Pancreas (tissue), 10 donors: ENCODE results near the gene DNER. TPM values are rescaled to one million over a fixed set of nuclear protein-coding genes. Genes with fewer than 3 reads are reported as not detected.
"Not testable (repeated sequence)": the region's sequence is repeated elsewhere in the genome, so short reads cannot be mapped to it uniquely, and the experiment has no call there.

Experiments used
- ATAC-seq, 4 donors: fragments of 200-7000 bp; cut with Tn5 transposase; one replicate each; pipeline versions ENCODE4 v1.8.0 to v1.9.1; 2020; ENCODE audit warnings: mild to moderate bottlenecking in 4 of 4, moderate library complexity in 4 of 4
- DNase-seq, 6 donors: peaks; one replicate each; pipeline ENCODE4 v3.0.0-alpha.2; 2020
- FAIRE-seq: peaks from 2 replicates; lab custom pipeline; 2012; peaks lifted over from hg19 to GRCh38; lab: Jason Lieb, UNC
- H3K27ac ChIP-seq, 4 donors: fragments of 200-600 bp; sonication (generic); 1 replicate in 3 of 4; 2 replicates in 1 of 4; pipeline versions ENCODE4 v1.5.0 to v1.8.0; 2020
- H3K27me3 ChIP-seq, 4 donors: fragments of 200-600 bp; one replicate each; pipeline ENCODE4 v1.8.0; 2021
- H3K36me3 ChIP-seq, 3 donors: fragments of 200-600 bp; sonication (generic) in 1 of 3; one replicate each; pipeline versions ENCODE4 v1.5.0 to v1.8.0; 2020 to 2021
- H3K4me1 ChIP-seq, 3 donors: fragments of 200-600 bp; one replicate each; pipeline ENCODE4 v1.8.0; 2021
- H3K4me3 ChIP-seq, 4 donors: fragments of 200-600 bp; sonication (generic) in 2 of 4; one replicate each; pipeline versions ENCODE4 v1.5.0 to v1.8.0; 2020 to 2021
- H3K9me3 ChIP-seq, 4 donors: fragments of 200-600 bp; one replicate each; pipeline ENCODE4 v1.8.0; 2021
- CTCF ChIP-seq, 4 donors: fragments of 200-600 bp; sonication (generic) in 3 of 4; IDR thresholded peaks; one replicate each; pipeline versions ENCODE4 v1.5.0 to v1.8.0; 2021; ENCODE audit warnings: antibody characterized with exemption in 4 of 4
- WGBS, 2 donors: extraction: QIAGEN DNeasy Blood & Tissue Kit; methylation state at CpG; one replicate each; pipeline ENCODE4 v1.1.7; 2013; 5-methylcytosine and 5-hydroxymethylcytosine counted together
- intact Hi-C, 3 donors: fragments of 100-400 bp; cut with DNase I; formaldehyde crosslinking; loops; one replicate each; pipeline versions ENCODE4 v1.11.1 to v1.14.2; 2022
- polyA plus RNA-seq, 2 donors: library from polyadenylated mRNA; stranded (reverse); fragments of 200-250 nt; gene quantifications; one replicate each; pipeline ENCODE4 v1.2.3, GENCODE V29; 2013
- total RNA-seq, 6 donors: library from RNA; stranded (reverse); fragmentation: NEBNext Ultra II Directional in 4 of 6; extraction: Animal tissue kit (Norgen Biotek cat#: 25700) in 4 of 6; gene quantifications; one replicate each; pipeline versions ENCODE4 v1.2.1 to v1.2.4, GENCODE V29; 2021 to 2023
- donor health status: healthy with polysubstance abuse.
- donor health status: DM: no; HTN: no; CAD: no; lungs with moderate emphysema.
- donor health status: DM: no; HTN: no; CAD: no.
- donor health status: control.
- donor health status: control.
- donor health status: Bipolar disorder and iron deficiency.
- donor health status: DM: yes; HTN: yes; CAD: no.
- donor health status: DM: no; HTN: no; CAD: no.
- donor health status: DM: no; HTN: no; CAD: no.
- donor health status: DM: yes; HTN: yes; CAD: no.

DNER gene
- total and polyA plus RNA-seq, 8 donors, result 0.25 to 2.3 (median 0.44) TPM

- intact Hi-C loops, result no loop called here
- WGBS, 2 donors, result 81% methylated on average over 8 of the region's 8 CpGs
- DNase-seq (no peak), FAIRE-seq (no peak), ATAC-seq (peak in 2 of 4 donors; percentile 27 to 41)
- H3K9me3 ChIP-seq, result no peaks in the 10 kb centered on the region
- no peak overlapping the region for H3K4me3 ChIP-seq
- peak overlapping the region in 2 of 4 donors; percentile 46 to 67 for H3K27ac ChIP-seq
- no peaks in the 10 kb centered on the region for H3K27me3 ChIP-seq
- no peaks in the 10 kb centered on the region for H3K36me3 ChIP-seq
- no peaks in the 10 kb centered on the region for H3K4me1 ChIP-seq
- TF ChIP-seq CTCF (IDR thresholded peaks at IDR 0.05), result no peak
These were observed 374.1 kb downstream of the DNER start for GRCh38 chr2:229340086-229340760.

- DNase-seq (peak in 2 of 6 donors; percentile 20 to 23), FAIRE-seq (no peak), ATAC-seq (peak; percentile 26 to 58 (median 43))
- 46 to 51% methylated on average over 5 of the region's 5 CpGs for WGBS, 2 donors
- Histone ChIP-seq H3K4me1 (no peaks in the 10 kb centered on the region), H3K4me3 (no peak overlapping the region), H3K27me3 (no peaks in the 10 kb centered on the region), H3K9me3 (no peaks in the 10 kb centered on the region), H3K36me3 (no peaks in the 10 kb centered on the region), H3K27ac (peak overlapping the region in 2 of 4 donors; percentile 46 to 67)
- intact Hi-C loops, result no loop called here
- TF ChIP-seq CTCF (IDR thresholded peaks at IDR 0.05), result no peak
These were observed 374.7 kb downstream of the DNER start for GRCh38 chr2:229339618-229340017.

- H3K4me3 ChIP-seq, H3K36me3 ChIP-seq, FAIRE-seq, intact Hi-C loops, H3K27me3 ChIP-seq, H3K4me1 ChIP-seq, DNase-seq, H3K9me3 ChIP-seq, ATAC-seq: not testable (repeated sequence)
- WGBS, 2 donors, result 77 to 78% methylated on average over 4 of the region's 4 CpGs
- peak overlapping the region in 2 of 4 donors; percentile 19 to 44 for H3K27ac ChIP-seq
These were observed 375.2 kb downstream of the DNER start for GRCh38 chr2:229339171-229339570.

- Histone ChIP-seq H3K9me3 (no peaks in the 10 kb centered on the region), H3K4me3 (no peak overlapping the region), H3K36me3 (no peaks in the 10 kb centered on the region), H3K27ac (no peak overlapping the region), H3K4me1 (no peaks in the 10 kb centered on the region), H3K27me3 (no peaks in the 10 kb centered on the region)
- intact Hi-C loops, result no loop called here
- TF ChIP-seq CTCF (IDR thresholded peaks at IDR 0.05), result no peak
- no peak for ATAC-seq
- FAIRE-seq, result no peak
- 61 to 62% methylated on average over 7 of the region's 7 CpGs for WGBS, 2 donors
- no peak for DNase-seq
These were observed 378.4 kb downstream of the DNER start for GRCh38 chr2:229335877-229336346.

GRCh38 chr2:229335330-229335729 is 379.0 kb downstream of the DNER start:
- TF ChIP-seq CTCF (IDR thresholded peaks at IDR 0.05), result no peak
- Histone ChIP-seq H3K27me3 (no peaks in the 10 kb centered on the region), H3K36me3 (no peaks in the 10 kb centered on the region), H3K9me3 (no peaks in the 10 kb centered on the region), H3K4me3 (no peak overlapping the region), H3K4me1 (no peaks in the 10 kb centered on the region), H3K27ac (no peak overlapping the region)
- no peak for FAIRE-seq
- WGBS, 2 donors, result 64 to 65% methylated on average over 7 of the region's 7 CpGs
- DNase-seq, result no peak
- no peak for ATAC-seq
- intact Hi-C loops, result no loop called here
